Endothelial cell (in vitro differentiated cells): ENCODE measurements around the gene ABHD3. TPM values are rescaled to one million over a fixed set of nuclear protein-coding genes. Genes with fewer than 3 reads are reported as not detected.
"Not testable (repeated sequence)": the region's sequence is repeated elsewhere in the genome, so short reads cannot be mapped to it uniquely, and the experiment has no call there.

Source experiments
- DNase-seq: peaks from one replicate; pipeline ENCODE4 v3.0.0; 2021; ENCODE audit warnings: low spot score
- H3K27ac Mint-ChIP-seq: one replicate; pipeline ENCODE4 v1.8.0; 2021; ENCODE audit warnings: mixed read lengths, inconsistent platforms; ENCODE audit not compliant: unreplicated experiment
- H3K27me3 Mint-ChIP-seq: one replicate; pipeline ENCODE4 v1.8.0; 2021; ENCODE audit warnings: mild to moderate bottlenecking, moderate library complexity, mixed read lengths, inconsistent platforms; ENCODE audit not compliant: unreplicated experiment
- H3K36me3 Mint-ChIP-seq: one replicate; pipeline ENCODE4 v1.8.0; 2021; ENCODE audit warnings: mild to moderate bottlenecking, low read depth, mixed read lengths, inconsistent platforms; ENCODE audit not compliant: unreplicated experiment
- H3K4me1 Mint-ChIP-seq: one replicate; pipeline ENCODE4 v1.8.0; 2021; ENCODE audit warnings: mild to moderate bottlenecking, mixed read lengths, inconsistent platforms; ENCODE audit not compliant: unreplicated experiment
- H3K4me3 Mint-ChIP-seq: one replicate; pipeline ENCODE4 v1.8.0; 2021; ENCODE audit warnings: mild to moderate bottlenecking, mixed read lengths, inconsistent platforms; ENCODE audit not compliant: unreplicated experiment
- H3K9me3 Mint-ChIP-seq: one replicate; pipeline ENCODE4 v1.8.0; 2021; ENCODE audit warnings: mixed read lengths, inconsistent platforms; ENCODE audit not compliant: unreplicated experiment
- total RNA-seq: library from RNA; stranded (reverse); fragmentation: NEBNext Ultra II Directional; extraction: Animal tissue kit (Norgen Biotek cat#: 25700); gene quantifications from one replicate; pipeline ENCODE4 v1.2.1, GENCODE V29; 2021; ENCODE audit not compliant: unreplicated experiment
- TF ChIP-seq, protein P1 (sequence below): fragments of 200-600 bp; sonication (generic); IDR thresholded peaks from one replicate; pipeline ENCODE4 v1.5.0; 2021; ENCODE audit warnings: antibody characterized with exemption; ENCODE audit not compliant: unreplicated experiment

Gene ABHD3
- total RNA-seq, 1 donor from 2014 or later = 13.8 TPM

DNA sequence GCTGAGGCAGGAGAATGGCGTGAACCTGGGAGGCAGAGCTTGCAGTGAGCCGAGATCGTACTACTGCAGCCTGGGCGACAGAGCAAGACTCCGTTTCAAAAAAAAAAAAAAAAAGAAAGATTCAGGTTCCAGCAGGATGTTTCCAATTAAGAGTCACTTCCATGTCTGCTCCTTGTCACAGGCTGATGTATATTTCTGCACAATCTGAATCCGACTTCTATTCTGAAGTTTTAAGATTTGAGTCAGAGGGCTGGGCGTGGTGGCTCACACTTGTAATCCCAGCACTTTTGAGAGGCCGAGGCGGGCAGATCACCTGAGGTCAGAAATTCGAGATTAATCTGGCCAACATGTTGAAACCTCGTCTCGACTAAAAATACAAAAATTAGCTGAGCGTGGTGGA is 67.8 kb downstream of the ABHD3 start:
- Mint-ChIP-seq H3K36me3 (peaks cover 2% of the 10 kb centered on the region), H3K4me3 (no peak overlapping the region), H3K27ac (no peak overlapping the region), H3K4me1 (peaks cover 14% of the 10 kb centered on the region), H3K9me3 (no peaks in the 10 kb centered on the region), H3K27me3 (no peaks in the 10 kb centered on the region)
- no peak for DNase-seq
- TF ChIP-seq, protein P1, sequence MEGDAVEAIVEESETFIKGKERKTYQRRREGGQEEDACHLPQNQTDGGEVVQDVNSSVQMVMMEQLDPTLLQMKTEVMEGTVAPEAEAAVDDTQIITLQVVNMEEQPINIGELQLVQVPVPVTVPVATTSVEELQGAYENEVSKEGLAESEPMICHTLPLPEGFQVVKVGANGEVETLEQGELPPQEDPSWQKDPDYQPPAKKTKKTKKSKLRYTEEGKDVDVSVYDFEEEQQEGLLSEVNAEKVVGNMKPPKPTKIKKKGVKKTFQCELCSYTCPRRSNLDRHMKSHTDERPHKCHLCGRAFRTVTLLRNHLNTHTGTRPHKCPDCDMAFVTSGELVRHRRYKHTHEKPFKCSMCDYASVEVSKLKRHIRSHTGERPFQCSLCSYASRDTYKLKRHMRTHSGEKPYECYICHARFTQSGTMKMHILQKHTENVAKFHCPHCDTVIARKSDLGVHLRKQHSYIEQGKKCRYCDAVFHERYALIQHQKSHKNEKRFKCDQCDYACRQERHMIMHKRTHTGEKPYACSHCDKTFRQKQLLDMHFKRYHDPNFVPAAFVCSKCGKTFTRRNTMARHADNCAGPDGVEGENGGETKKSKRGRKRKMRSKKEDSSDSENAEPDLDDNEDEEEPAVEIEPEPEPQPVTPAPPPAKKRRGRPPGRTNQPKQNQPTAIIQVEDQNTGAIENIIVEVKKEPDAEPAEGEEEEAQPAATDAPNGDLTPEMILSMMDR = no peak

DNA sequence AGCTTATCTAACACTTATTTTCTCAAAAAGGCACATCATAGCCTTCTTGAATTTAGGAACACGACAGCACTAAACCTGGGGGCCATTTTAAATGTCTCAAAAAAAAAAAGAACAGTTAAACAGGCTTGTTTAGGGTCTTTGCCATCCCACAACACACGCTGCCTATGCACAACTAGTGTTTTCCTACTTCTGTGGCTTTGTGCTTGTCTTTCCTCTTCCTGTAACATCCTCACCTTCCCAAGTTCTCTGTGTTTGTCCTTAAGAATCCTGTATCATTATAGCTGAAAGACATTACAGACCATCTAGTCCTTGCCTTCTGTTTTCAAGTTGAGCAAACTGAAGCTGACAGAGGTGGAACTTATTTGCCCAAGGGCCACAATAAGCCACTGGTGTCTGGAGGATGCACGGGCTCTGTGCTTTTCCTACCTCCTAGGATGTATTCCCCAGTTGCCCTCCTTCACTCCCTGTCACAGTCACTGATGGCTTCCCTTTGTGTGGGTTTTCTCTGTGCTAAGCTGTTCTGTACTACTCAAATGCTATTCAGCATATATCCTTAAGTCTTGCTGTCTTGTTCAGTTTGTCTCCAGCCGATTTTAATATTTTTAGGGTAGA is 69.9 kb downstream of the ABHD3 start:
- Mint-ChIP-seq H3K9me3 (no peaks in the 10 kb centered on the region), H3K27me3 (peaks cover 3% of the 10 kb centered on the region), H3K4me1 (peaks cover 24% of the 10 kb centered on the region), H3K36me3 (peaks cover 5% of the 10 kb centered on the region), H3K27ac (peak overlapping the region; percentile 92), H3K4me3 (no peak overlapping the region)
- TF ChIP-seq, protein P1 = no peak
- DNase-seq = no peak

DNA sequence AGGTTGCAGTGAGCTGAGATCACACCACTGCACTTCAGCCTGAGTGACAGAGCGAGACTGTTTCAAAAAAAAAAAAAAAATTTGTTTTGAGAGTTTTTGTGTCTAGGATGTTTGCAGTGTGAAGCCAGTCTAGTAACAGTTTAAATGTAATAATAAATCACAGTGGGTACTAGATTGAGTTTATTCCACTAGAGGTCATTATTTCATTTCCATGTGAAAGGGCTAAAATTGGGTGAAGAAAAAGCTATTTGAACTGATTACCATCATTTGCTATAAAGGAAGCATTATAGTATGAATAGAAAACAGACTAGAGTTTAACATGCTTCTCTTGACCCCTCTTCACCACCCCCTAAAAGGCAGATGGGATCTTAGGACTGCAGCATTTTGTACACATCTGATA is 72.2 kb downstream of the ABHD3 start:
- Mint-ChIP-seq H3K4me3 (no peak overlapping the region), H3K27me3 (peaks cover 7% of the 10 kb centered on the region), H3K36me3 (peaks cover 10% of the 10 kb centered on the region), H3K9me3 (no peaks in the 10 kb centered on the region), H3K4me1 (peaks cover 45% of the 10 kb centered on the region), H3K27ac (no peak overlapping the region)
- no peak for DNase-seq
- TF ChIP-seq, protein P1 = no peak

DNA sequence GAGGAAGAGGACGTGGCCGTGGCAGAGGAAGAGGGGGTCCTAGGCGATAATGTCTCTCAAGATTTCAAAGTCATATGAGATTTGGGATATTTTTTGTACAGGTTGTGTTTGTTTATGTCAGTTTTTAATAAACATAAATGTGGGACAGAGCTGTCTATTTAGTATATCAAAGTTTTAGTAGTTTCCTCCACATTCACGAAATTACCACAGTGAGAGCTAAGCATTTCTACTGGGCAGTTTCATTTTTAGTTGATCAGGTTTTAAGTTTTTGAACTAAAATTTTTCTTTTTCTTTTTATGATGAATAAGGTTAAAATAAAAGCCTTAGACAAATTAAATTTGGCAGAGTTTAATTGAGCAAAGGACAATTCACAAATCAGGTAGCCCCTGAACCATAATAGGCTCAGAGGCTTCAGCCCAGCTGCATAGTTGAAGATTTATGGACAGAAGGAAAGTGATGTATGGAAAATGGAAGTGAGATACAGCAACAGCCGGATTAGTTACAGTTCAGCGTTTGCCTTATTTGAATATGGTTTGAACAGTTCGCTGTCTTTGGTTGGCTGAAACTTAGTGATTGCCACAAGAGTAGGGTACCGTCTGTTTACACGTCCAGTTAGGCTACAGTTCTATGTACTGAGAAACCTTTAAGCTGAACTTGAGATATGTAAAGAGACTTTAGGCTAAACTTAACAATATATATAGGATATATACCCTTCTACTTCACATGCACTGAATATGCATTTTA is 75.3 kb downstream of the ABHD3 start:
- peaks cover 7% of the 10 kb centered on the region for H3K27me3 Mint-ChIP-seq
- TF ChIP-seq, protein P1 = no peak
- peaks cover 35% of the 10 kb centered on the region for H3K4me1 Mint-ChIP-seq
- peak overlapping the region; percentile 18 for H3K4me3 Mint-ChIP-seq
- H3K9me3 Mint-ChIP-seq = no peaks in the 10 kb centered on the region
- peak; percentile 21 for DNase-seq
- peak overlapping the region; percentile 95 for H3K27ac Mint-ChIP-seq
- peaks cover 22% of the 10 kb centered on the region for H3K36me3 Mint-ChIP-seq

DNA sequence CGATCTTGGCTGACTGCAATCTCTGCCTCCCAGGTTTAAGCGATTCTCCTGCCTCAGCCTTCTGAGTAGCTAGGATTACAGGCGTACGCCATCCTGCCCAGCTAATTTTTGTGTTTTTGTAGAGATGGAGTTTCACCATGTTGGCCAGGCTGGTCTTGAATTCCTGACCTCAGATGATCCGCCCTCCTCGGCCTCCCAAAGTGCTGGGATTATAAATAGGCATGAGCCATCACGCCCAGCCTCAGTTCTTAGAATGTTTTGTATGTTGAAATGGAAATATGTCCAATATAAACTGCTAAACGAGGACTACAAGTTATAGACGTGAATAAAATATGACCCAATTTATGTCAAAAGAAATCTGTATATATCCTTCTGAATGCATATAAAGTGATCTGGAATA is 82.9 kb downstream of the ABHD3 start:
- H3K27ac Mint-ChIP-seq, DNase-seq, H3K4me3 Mint-ChIP-seq, H3K9me3 Mint-ChIP-seq, H3K27me3 Mint-ChIP-seq, H3K4me1 Mint-ChIP-seq: not testable (repeated sequence)
- H3K36me3 Mint-ChIP-seq = peaks cover 17% of the 10 kb centered on the region
